Measurements from ENCODE around the gene MEDAG. TPM values are rescaled to one million over a fixed set of nuclear protein-coding genes. Genes with fewer than 3 reads are reported as not detected.

Gene MEDAG
- polyA plus RNA-seq, 1 donor (not counting 4 experiments of a cell fraction or from before 2014, with no cell fraction given) = 0.03 TPM

DNA sequence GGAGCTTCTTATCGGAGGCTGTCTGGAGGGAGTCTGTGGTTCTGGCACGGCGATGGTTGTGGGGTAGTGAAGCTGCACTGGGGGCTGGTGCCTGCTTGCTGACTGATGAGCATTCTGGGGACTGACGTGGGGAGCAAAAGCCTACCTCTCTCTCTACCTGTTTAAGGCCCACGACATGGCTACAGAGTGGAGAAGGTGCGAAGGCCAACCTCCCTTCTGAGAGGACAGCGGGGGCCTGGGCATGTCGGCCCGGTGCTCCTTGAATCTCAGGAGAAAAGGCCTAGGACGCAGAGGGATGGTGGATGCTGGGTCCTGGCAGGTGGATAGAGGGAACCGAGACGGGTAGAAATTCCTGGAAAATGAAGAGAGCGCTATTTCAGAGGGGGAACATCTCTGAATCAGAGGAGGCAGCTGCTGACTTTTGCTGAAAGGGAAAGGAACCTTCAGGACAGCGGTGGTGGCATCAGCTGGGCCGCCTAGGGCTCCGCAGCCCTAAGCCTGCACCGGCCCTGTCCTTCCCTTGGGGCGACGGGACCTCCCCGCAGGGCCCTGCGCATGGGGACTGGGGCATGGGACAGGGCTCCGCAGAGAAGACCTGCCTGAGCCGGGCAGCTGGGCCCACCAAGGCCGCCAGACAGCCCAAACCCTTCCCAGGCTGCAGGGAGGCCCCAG lies 35.0 kb upstream of the MEDAG start:
- dilution Hi-C loops (cut with MboI; ENCODE audit: extremely low pct_ligation_motif_present, low sequenced_read_pairs) = no loop called here
- Histone ChIP-seq H3K36me3 (ENCODE audit: control insufficient read depth in 2 of 2, extremely low read depth in 1 of 2, insufficient read depth in 2 of 2, low read length in 2 of 2) (no peaks in the 10 kb centered on the region), H3K27me3 (ENCODE audit: control insufficient read depth, extremely low read depth, insufficient read depth, low read length) (no peaks in the 10 kb centered on the region), H3K4me1 (ENCODE audit: control insufficient read depth, extremely low read depth, insufficient read depth, low read length) (peaks cover 2% of the 10 kb centered on the region), H3K9ac (ENCODE audit: control insufficient read depth, extremely low read depth, insufficient read depth, low read length) (no peak overlapping the region), H3K4me3 (ENCODE audit: control insufficient read depth in 2 of 3, extremely low read depth in 1 of 3, insufficient read depth in 2 of 3, low read depth in 1 of 3, low read length in 3 of 3) (no peak overlapping the region), H3K79me2 (ENCODE audit: control insufficient read depth, insufficient read depth, low read length) (no peaks in the 10 kb centered on the region), H3K27ac (ENCODE audit: control insufficient read depth, insufficient read depth, low read length) (no peak overlapping the region), H3K9me1 (ENCODE audit: control insufficient read depth, extremely low read depth, insufficient read depth, low read length) (no peaks in the 10 kb centered on the region), H4K20me1 (ENCODE audit: control insufficient read depth, extremely low read depth, insufficient read depth, low read length) (no peaks in the 10 kb centered on the region), H2AFZ (ENCODE audit: control insufficient read depth, low read length) (no peak overlapping the region), H3K9me3 (ENCODE audit: control insufficient read depth, low read depth, low read length) (no peaks in the 10 kb centered on the region), H3K4me2 (ENCODE audit: control insufficient read depth, extremely low read depth, insufficient read depth, low read depth, low read length) (no peak overlapping the region)
- DNase-seq (ENCODE audit: low read depth, low spot score) (no peak), FAIRE-seq (no peak)
- no peak for TF ChIP-seq EZH2 (IDR thresholded peaks at IDR 0.05; ENCODE audit: low read length)
- TF ChIP-seq, protein P1, sequence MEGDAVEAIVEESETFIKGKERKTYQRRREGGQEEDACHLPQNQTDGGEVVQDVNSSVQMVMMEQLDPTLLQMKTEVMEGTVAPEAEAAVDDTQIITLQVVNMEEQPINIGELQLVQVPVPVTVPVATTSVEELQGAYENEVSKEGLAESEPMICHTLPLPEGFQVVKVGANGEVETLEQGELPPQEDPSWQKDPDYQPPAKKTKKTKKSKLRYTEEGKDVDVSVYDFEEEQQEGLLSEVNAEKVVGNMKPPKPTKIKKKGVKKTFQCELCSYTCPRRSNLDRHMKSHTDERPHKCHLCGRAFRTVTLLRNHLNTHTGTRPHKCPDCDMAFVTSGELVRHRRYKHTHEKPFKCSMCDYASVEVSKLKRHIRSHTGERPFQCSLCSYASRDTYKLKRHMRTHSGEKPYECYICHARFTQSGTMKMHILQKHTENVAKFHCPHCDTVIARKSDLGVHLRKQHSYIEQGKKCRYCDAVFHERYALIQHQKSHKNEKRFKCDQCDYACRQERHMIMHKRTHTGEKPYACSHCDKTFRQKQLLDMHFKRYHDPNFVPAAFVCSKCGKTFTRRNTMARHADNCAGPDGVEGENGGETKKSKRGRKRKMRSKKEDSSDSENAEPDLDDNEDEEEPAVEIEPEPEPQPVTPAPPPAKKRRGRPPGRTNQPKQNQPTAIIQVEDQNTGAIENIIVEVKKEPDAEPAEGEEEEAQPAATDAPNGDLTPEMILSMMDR (optimal IDR thresholded peaks at IDR 0.05 in 1 of 3, IDR thresholded peaks at IDR 0.05 in 1 of 3, conservative IDR thresholded peaks at IDR 0.05 in 1 of 3; ENCODE audit: extremely low read depth in 1 of 3, insufficient read depth in 2 of 3, low read length in 3 of 3) = no peak

GRCh38 chr13:30871588-30872275 lies 34.3 kb upstream of the MEDAG start:
- no peaks in the 10 kb centered on the region for H3K9me1 ChIP-seq (ENCODE audit: control insufficient read depth, extremely low read depth, insufficient read depth, low read length)
- no peaks in the 10 kb centered on the region for H3K9me3 ChIP-seq (ENCODE audit: control insufficient read depth, low read depth, low read length)
- no peaks in the 10 kb centered on the region for H3K79me2 ChIP-seq (ENCODE audit: control insufficient read depth, insufficient read depth, low read length)
- FAIRE-seq (no peak), DNase-seq (ENCODE audit: low read depth, low spot score) (no peak)
- no peak overlapping the region for H3K27ac ChIP-seq (ENCODE audit: control insufficient read depth, insufficient read depth, low read length)
- H2AFZ ChIP-seq (ENCODE audit: control insufficient read depth, low read length) = no peak overlapping the region
- H3K36me3 ChIP-seq (ENCODE audit: control insufficient read depth in 2 of 2, extremely low read depth in 1 of 2, insufficient read depth in 2 of 2, low read length in 2 of 2) = no peaks in the 10 kb centered on the region
- no peak for TF ChIP-seq EZH2 (IDR thresholded peaks at IDR 0.05; ENCODE audit: low read length)
- TF ChIP-seq, protein P1 (optimal IDR thresholded peaks at IDR 0.05 in 1 of 3, IDR thresholded peaks at IDR 0.05 in 1 of 3, conservative IDR thresholded peaks at IDR 0.05 in 1 of 3; ENCODE audit: extremely low read depth in 1 of 3, insufficient read depth in 2 of 3, low read length in 3 of 3) = no peak
- no peaks in the 10 kb centered on the region for H4K20me1 ChIP-seq (ENCODE audit: control insufficient read depth, extremely low read depth, insufficient read depth, low read length)
- dilution Hi-C loops (cut with MboI; ENCODE audit: extremely low pct_ligation_motif_present, low sequenced_read_pairs) = no loop called here
- H3K4me1 ChIP-seq (ENCODE audit: control insufficient read depth, extremely low read depth, insufficient read depth, low read length) = no peaks in the 10 kb centered on the region
- H3K4me2 ChIP-seq (ENCODE audit: control insufficient read depth, extremely low read depth, insufficient read depth, low read depth, low read length) = no peak overlapping the region
- H3K4me3 ChIP-seq (ENCODE audit: control insufficient read depth in 2 of 3, extremely low read depth in 1 of 3, insufficient read depth in 2 of 3, low read depth in 1 of 3, low read length in 3 of 3) = no peak overlapping the region
- no peaks in the 10 kb centered on the region for H3K27me3 ChIP-seq (ENCODE audit: control insufficient read depth, extremely low read depth, insufficient read depth, low read length)
- no peak overlapping the region for H3K9ac ChIP-seq (ENCODE audit: control insufficient read depth, extremely low read depth, insufficient read depth, low read length)
